ENCODE measurements around the gene BCAT1.

- TF ChIP-seq EZH2 (IDR thresholded peaks at IDR 0.05; ENCODE audit: borderline replicate concordance, low read length), result no peak
- 0 out of 2 replicates have a peak, but pooled peaks have one; percentile 13 for TF ChIP-seq CTCF (IDR thresholded peaks at IDR 0.05; ENCODE audit: low read length)
Measured at GRCh38 chr12:24948757-24949722, at the start of gene BCAT1.

Data from OCI-LY1 (cell line).